Measurements from ENCODE around the gene LOXL1. TPM values are rescaled to one million over a fixed set of nuclear protein-coding genes. Genes with fewer than 3 reads are reported as not detected.
"Not testable (repeated sequence)": the region's sequence is repeated elsewhere in the genome, so short reads cannot be mapped to it uniquely, and the experiment has no call there.

The LOXL1 gene
- total RNA-seq, 2 donors from 2014 or later, result 2.9 to 8.4 TPM

- Mint-ChIP-seq H3K4me3 (no peak overlapping the region), H3K4me1 (peaks cover 23% of the 10 kb centered on the region), H3K27ac (no peak overlapping the region), H3K27me3 (no peaks in the 10 kb centered on the region), H3K36me3 (ENCODE audit: low read depth) (no peaks in the 10 kb centered on the region)
- DNase-seq (no peak), ATAC-seq (no peak)
- H3K9me3 ChIP-seq (ENCODE audit: control insufficient read depth, low read length, poor library complexity, severe bottlenecking), result no peaks in the 10 kb centered on the region
These were observed 4.6 kb downstream of the LOXL1 start for GRCh38 chr15:73930790-73931281.

- no peak for DNase-seq
- no peaks in the 10 kb centered on the region for H3K9me3 ChIP-seq (ENCODE audit: control insufficient read depth, low read length, poor library complexity, severe bottlenecking)
- Mint-ChIP-seq H3K4me1 (peaks cover 22% of the 10 kb centered on the region), H3K27ac (peak overlapping the region; percentile 9), H3K36me3 (ENCODE audit: low read depth) (no peaks in the 10 kb centered on the region), H3K4me3 (no peak overlapping the region), H3K27me3 (no peaks in the 10 kb centered on the region)
- ATAC-seq, result no peak
These were observed 5.2 kb downstream of the LOXL1 start for GRCh38 chr15:73931441-73931840.

GRCh38 chr15:73932381-73933191, 6.3 kb downstream of the LOXL1 start:
- no peak for ATAC-seq
- Mint-ChIP-seq H3K27ac (peak overlapping the region; percentile 60), H3K4me1 (peaks cover 22% of the 10 kb centered on the region)

GRCh38 chr15:73934281-73934680, 8.0 kb downstream of the LOXL1 start:
- H3K4me1 Mint-ChIP-seq, result peaks cover 18% of the 10 kb centered on the region
- peak; percentile 59 for ATAC-seq
- peak overlapping the region; percentile 31 for H3K4me3 Mint-ChIP-seq
- no peaks in the 10 kb centered on the region for H3K36me3 Mint-ChIP-seq (ENCODE audit: low read depth)
- peak overlapping the region; percentile 60 for H3K27ac Mint-ChIP-seq
- no peaks in the 10 kb centered on the region for H3K27me3 Mint-ChIP-seq
- no peak for DNase-seq
- H3K9me3 ChIP-seq (ENCODE audit: control insufficient read depth, low read length, poor library complexity, severe bottlenecking), result no peaks in the 10 kb centered on the region

More at GRCh38 chr15:73932381-73933191, 6.3 kb downstream of the LOXL1 start:
- Mint-ChIP-seq H3K4me3 (no peak overlapping the region), H3K27me3 (no peaks in the 10 kb centered on the region), H3K36me3 (ENCODE audit: low read depth) (no peaks in the 10 kb centered on the region)
- no peaks in the 10 kb centered on the region for H3K9me3 ChIP-seq (ENCODE audit: control insufficient read depth, low read length, poor library complexity, severe bottlenecking)
- no peak for DNase-seq

- H3K36me3 Mint-ChIP-seq (ENCODE audit: low read depth), result no peaks in the 10 kb centered on the region
- H3K9me3 ChIP-seq (ENCODE audit: control insufficient read depth, low read length, poor library complexity, severe bottlenecking), result no peaks in the 10 kb centered on the region
- no peaks in the 10 kb centered on the region for H3K27me3 Mint-ChIP-seq
- ATAC-seq (no peak), DNase-seq (no peak)
- H3K4me1 Mint-ChIP-seq, result peaks cover 23% of the 10 kb centered on the region
- peak overlapping the region; percentile 70 for H3K27ac Mint-ChIP-seq
- no peak overlapping the region for H3K4me3 Mint-ChIP-seq
These were observed 9.3 kb downstream of the LOXL1 start for GRCh38 chr15:73935547-73935946.

GRCh38 chr15:73936181-73936580, 9.9 kb downstream of the LOXL1 start:
- Mint-ChIP-seq H3K27ac (no peak overlapping the region), H3K4me3 (no peak overlapping the region), H3K4me1 (peaks cover 22% of the 10 kb centered on the region), H3K36me3 (ENCODE audit: low read depth) (no peaks in the 10 kb centered on the region), H3K27me3 (no peaks in the 10 kb centered on the region)
- DNase-seq (no peak), ATAC-seq (no peak)
- no peaks in the 10 kb centered on the region for H3K9me3 ChIP-seq (ENCODE audit: control insufficient read depth, low read length, poor library complexity, severe bottlenecking)

- Mint-ChIP-seq H3K4me1 (peaks cover 23% of the 10 kb centered on the region), H3K4me3 (no peak overlapping the region), H3K36me3 (ENCODE audit: low read depth) (no peaks in the 10 kb centered on the region), H3K27ac (no peak overlapping the region), H3K27me3 (no peaks in the 10 kb centered on the region)
- no peaks in the 10 kb centered on the region for H3K9me3 ChIP-seq (ENCODE audit: control insufficient read depth, low read length, poor library complexity, severe bottlenecking)
- ATAC-seq (no peak), DNase-seq (no peak)
These were observed 10.5 kb downstream of the LOXL1 start for GRCh38 chr15:73936588-73937290.

- no peak overlapping the region for H3K27ac Mint-ChIP-seq
- H3K9me3 ChIP-seq (ENCODE audit: control insufficient read depth, low read length, poor library complexity, severe bottlenecking), result no peaks in the 10 kb centered on the region
- no peaks in the 10 kb centered on the region for H3K27me3 Mint-ChIP-seq
- no peak for ATAC-seq
- no peaks in the 10 kb centered on the region for H3K36me3 Mint-ChIP-seq (ENCODE audit: low read depth)
- DNase-seq, result no peak
- no peak overlapping the region for H3K4me3 Mint-ChIP-seq
- peaks cover 28% of the 10 kb centered on the region for H3K4me1 Mint-ChIP-seq
These were observed 11.0 kb downstream of the LOXL1 start for GRCh38 chr15:73937296-73937695.

- H3K9me3 ChIP-seq (ENCODE audit: control insufficient read depth, low read length, poor library complexity, severe bottlenecking), result no peaks in the 10 kb centered on the region
- Mint-ChIP-seq H3K4me3 (no peak overlapping the region), H3K36me3 (ENCODE audit: low read depth) (no peaks in the 10 kb centered on the region), H3K27ac (no peak overlapping the region), H3K27me3 (no peaks in the 10 kb centered on the region), H3K4me1 (peaks cover 32% of the 10 kb centered on the region)
- DNase-seq (no peak), ATAC-seq (no peak)
These were observed 11.5 kb downstream of the LOXL1 start for GRCh38 chr15:73937726-73938125.

GRCh38 chr15:73938516-73938915, 12.3 kb downstream of the LOXL1 start:
- peaks cover 31% of the 10 kb centered on the region for H3K4me1 Mint-ChIP-seq
- H3K27ac Mint-ChIP-seq; H3K9me3 ChIP-seq (ENCODE audit: control insufficient read depth, low read length, poor library complexity, severe bottlenecking); H3K36me3 Mint-ChIP-seq (ENCODE audit: low read depth); ATAC-seq; DNase-seq; H3K27me3 Mint-ChIP-seq; H3K4me3 Mint-ChIP-seq: not testable (repeated sequence)

GRCh38 chr15:73939138-73939537, 12.9 kb downstream of the LOXL1 start:
- no peak for DNase-seq
- H3K9me3 ChIP-seq (ENCODE audit: control insufficient read depth, low read length, poor library complexity, severe bottlenecking), result no peaks in the 10 kb centered on the region
- H3K4me1 Mint-ChIP-seq, result peaks cover 31% of the 10 kb centered on the region
- H3K27ac Mint-ChIP-seq, result peak overlapping the region; percentile 87
- H3K27me3 Mint-ChIP-seq, result no peaks in the 10 kb centered on the region
- no peaks in the 10 kb centered on the region for H3K36me3 Mint-ChIP-seq (ENCODE audit: low read depth)
- no peak overlapping the region for H3K4me3 Mint-ChIP-seq
- no peak for ATAC-seq

- Mint-ChIP-seq H3K36me3 (ENCODE audit: low read depth) (no peaks in the 10 kb centered on the region), H3K27me3 (no peaks in the 10 kb centered on the region), H3K4me1 (peaks cover 21% of the 10 kb centered on the region), H3K4me3 (no peak overlapping the region), H3K27ac (peak overlapping the region; percentile 87)
- no peak for DNase-seq
- H3K9me3 ChIP-seq (ENCODE audit: control insufficient read depth, low read length, poor library complexity, severe bottlenecking), result no peaks in the 10 kb centered on the region
- no peak for ATAC-seq
These were observed 14.1 kb downstream of the LOXL1 start for GRCh38 chr15:73940061-73940981.

- Mint-ChIP-seq H3K27ac (peak overlapping the region; percentile 87), H3K4me1 (peaks cover 22% of the 10 kb centered on the region), H3K36me3 (ENCODE audit: low read depth) (no peaks in the 10 kb centered on the region), H3K4me3 (no peak overlapping the region), H3K27me3 (no peaks in the 10 kb centered on the region)
- no peaks in the 10 kb centered on the region for H3K9me3 ChIP-seq (ENCODE audit: control insufficient read depth, low read length, poor library complexity, severe bottlenecking)
- no peak for ATAC-seq
- no peak for DNase-seq
These were observed 14.8 kb downstream of the LOXL1 start for GRCh38 chr15:73941044-73941443.

All from T-helper 17 cell (primary cell).